Right renal pelvis (tissue), 4 donors: ENCODE results near the gene MFRP. TPM values are rescaled to one million over a fixed set of nuclear protein-coding genes. Genes with fewer than 3 reads are reported as not detected.

Experiments
- DNase-seq, 4 donors: peaks; one replicate each; pipeline ENCODE4 v3.0.0-alpha.2; 2013; ENCODE audit warnings: low read depth in 4 of 4, low spot score in 3 of 4, missing footprints in 1 of 4
- polyA plus RNA-seq, 4 donors: library from polyadenylated mRNA; unstranded; fragments of 120-200 nt; gene quantifications; one replicate each; pipeline ENCODE4 v1.2.1, GENCODE V29; 2013; ENCODE audit not compliant: insufficient read length in 4 of 4

Gene MFRP
- polyA plus RNA-seq, 4 donors = not detected

DNA sequence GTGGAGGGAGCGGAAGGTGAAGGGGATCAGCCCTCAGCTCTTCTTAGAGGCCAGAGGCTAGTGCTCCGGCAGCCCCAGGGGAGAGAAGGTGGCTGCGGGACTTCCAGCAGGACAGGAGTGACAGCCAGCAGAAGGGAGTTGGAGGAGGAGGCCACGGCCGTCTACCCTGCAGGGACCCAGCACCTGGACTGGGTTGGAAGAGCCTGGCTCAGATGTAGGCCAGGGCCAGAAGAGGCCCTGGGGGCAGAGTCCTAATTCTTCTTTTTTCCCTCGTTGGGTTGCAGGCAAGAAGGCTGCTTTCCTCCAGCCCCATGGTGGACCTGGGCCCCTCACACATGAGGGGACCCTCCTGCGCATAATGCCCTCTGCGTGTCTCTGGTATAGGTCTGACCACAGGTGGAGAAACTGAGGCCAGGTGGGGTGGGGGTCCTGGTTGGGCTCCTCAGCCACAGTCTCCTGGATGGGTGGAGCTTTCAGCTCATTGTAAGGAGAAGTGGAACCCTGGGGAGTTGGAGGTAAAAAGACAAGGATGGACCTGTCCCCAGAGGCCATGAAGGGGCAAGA lies 27.3 kb downstream of the MFRP start:
- DNase-seq = no peak

DNA sequence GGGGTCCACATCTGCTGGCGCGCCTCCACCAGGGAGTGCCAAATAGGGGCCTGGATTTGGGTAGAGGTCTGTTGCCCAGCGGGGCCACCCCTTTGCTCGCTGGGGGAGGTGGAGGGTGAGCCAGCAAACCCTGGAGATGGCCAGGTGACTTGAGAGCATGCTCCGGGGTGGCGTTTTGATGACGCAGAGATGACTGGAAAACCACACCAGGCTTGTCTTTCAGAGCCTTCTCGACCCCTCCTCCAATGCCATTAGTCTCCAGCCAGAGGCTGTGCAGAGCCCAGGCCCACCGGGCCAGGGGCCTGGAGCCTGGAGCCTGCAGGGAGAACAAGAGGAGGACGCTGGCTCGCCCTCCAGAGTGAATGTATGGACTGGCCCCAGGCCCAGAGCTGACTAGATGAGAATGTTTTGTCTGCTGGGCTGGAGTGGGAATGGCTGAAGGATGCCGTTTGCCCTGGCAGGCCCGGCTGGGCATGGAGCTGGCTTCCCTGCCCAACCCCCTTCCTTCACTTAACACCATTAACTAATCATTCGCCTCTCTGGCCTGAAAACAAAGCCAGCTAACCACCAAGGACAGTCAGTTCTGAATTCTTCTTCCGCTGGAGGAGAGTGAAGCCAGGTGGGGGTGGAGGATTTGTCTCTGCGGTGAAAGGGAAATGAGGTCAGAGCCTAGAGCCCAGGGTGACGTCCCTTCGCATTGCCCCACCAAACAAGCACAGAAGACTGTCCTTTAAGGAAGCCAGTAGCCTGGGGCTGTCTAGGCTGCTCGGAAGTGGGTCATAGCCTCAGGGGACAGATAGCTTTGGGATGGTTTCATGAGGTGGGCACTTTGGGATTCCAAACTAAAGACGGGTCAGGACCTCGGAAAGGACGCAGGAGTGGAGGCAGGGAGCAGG lies 28.0 kb downstream of the MFRP start:
- DNase-seq = no peak

DNA sequence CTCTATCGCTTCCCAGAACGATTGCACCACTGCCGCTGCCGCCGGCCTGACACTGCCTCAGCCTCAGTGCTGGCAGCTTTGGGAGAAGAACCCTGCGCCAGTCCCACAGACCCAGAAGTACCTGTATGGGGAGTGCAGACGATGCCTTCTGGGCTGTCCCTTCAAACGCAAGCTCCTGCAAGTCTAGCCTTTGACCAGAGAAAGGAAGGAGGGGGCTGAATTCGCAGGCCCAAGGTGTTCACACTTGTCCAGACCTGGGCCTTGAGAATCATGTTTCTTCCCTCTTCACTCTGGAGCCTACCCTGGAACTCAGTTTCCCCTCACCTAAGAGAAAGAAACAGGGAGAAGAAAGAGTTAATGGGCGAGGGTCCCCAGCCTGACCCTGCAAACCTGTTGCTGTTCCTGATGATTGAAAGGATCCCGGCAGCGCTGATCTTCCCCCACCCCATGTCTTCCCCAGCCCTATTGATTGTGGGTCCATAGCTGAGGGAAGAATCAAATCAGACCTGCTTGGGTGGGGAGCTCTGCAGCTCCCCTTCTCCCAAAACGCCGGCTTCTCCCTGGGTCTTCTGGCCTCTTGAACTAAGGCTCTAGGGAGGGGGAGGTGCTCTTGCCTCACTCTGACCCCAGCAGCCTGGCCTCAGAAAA lies 28.8 kb downstream of the MFRP start:
- no peak for DNase-seq

DNA sequence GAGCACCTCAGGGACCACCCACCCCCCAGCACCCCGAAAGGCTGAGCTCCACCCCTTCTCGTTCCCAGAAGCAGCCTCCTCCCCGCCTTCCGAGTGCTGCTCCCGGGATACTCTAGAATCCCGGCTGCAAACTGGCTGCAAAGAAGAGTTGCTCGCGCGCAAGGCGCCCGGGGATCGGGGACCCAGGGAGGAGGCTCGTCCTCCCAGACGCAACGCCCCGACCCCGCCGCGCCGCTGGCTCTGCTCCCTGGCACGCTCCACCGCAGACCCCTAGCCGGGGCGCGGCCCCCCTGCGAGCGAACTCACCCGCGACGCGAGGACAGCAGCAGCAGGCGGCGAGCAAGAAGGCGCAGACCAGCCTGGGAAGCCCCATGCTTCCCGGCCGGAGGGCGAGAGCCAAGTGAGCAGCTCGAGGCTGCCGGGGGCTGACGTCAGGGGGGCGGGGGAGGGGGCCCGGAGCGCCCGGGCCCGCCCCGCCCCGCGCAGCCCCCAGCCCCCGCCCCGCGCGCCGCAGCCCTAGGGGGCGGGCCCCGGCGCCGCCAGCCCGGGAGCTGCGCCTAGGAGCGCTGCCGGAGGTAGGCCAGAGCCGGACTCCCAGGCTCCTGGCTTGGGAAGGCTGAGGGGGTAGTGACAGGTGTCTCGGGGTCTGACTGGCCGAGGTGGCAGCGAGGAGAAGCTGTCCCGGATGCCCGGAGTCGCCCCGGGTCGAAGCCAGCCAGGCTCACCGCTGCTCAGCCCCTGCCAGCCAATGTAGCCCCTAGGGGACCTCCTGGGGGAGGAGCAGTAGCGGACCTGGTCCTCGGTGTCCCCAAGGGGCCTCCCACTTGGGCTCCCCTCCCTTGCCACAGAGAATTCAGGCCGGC lies 29.5 kb downstream of the MFRP start, which contains the start of gene MCAM:
MCAM (minus strand) TSS at position 402 of the 863 bp plus-strand sequence; CDS start at position 373, 29 bp downstream.
- DNase-seq = no peak

DNA sequence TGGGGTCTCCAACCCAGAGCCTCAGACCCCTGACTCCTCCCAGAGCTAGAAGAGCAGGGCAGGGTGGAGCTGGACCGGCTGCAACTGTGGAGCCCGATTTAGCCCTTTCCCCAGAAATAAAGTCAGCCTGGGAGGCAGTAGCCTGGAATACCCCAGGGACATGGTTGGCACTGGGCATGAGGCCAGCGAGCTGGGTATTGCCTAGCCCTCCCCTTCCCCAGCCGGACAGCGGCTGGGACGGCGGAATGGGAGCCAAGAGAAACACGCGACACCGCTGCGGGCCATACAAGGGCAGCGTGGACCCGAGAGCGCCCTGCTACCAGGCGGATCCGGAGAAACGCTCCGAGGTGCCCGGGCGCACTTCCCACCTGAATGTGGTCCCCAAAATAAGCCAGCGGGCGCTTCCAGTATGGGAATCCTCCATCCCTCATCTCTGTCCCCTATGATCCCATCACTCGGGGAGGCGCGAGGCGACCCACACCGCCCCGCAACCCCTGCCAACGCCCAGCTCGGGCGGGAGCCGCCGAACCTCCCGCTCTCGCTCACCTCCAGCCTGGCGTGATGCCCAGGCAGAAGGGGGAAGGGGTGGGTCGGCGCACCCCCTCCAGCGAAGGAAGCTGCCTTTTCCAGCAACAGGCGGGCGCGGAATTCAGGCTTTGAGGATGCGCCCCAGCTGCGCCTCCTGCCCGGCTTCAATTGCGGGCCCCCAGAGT lies 30.3 kb downstream of the MFRP start:
- no peak for DNase-seq

DNA sequence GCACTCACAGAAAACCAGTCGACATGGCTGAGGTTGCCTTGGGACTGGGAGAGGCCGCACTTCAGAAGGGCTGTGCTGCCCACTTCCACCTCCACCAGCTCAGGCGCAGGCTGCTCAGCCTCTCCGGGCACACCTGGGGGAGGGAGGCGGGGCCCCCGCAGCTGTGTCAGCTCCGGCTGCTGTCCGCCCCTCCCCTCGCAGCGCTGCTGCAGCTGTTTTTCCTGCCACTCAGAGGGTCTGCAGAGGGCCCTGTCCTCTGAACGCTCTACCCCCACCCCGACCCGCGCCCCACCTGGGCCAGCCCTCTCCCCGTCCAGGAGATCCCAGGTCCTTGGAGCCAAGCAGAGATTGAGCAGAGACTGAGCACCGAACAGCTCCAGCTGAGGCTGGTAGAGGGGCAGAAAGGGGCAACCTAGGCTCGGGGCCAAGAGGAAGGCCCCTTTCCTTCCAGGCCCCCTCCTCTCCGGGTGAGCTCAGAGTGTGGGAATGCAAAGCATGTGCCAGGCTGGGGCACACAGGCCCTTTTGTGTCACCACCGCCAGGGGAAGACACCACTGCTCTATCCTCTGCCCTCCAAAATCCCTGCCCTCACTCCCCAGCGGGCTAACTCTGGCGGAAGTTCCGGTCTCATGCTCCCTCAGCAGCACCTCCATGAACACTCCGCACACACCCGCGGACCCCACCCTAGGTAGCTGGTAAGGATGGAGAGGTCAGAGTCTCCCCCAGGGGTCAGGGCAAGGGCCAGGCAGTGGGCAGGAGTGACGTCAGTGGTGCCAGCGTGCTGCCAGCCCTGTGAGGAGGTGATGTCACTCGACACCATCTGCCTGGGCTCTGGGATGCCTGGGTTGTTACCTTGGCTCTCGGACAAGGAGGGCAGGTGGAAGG lies 31.1 kb downstream of the MFRP start:
- DNase-seq = no peak

DNA sequence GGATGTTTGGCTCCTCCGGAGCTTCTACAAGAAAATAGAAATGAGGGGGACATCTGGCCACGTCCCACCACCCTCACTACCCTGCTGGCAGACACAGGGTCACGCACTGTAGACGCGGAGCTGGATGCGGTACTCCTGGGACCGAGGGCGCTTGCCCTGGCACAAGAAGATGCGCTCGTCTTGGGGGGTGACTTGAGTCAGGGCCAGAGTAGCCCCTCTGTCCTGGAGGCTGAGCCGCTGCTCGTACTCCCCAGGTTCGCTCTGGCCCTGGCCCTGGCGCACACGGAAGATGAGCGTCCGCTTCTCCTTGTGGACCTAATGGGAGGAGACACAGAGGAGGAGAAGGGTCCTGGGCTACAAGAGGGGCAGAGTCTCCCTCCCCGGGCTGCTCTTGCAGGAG lies 31.8 kb downstream of the MFRP start:
- DNase-seq = no peak

DNA sequence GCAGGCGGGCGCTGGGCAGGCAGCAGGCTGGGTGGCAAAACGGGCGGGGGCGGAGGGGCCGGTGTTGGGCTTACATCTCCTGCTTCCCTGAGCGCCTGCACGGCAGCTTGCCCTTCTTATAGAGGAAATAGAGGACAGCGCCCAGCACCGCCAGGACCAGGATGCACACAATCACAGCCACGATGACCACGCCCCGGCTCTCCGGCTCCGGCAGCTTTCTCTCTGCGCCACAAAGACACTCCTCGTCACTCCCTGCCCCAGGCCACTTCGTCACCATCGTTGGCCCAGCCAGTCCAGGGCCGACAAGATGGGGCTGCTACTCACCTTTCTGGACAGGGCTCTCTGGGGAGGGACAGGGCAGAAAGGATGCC lies 35.8 kb downstream of the MFRP start:
- DNase-seq = no peak

DNA sequence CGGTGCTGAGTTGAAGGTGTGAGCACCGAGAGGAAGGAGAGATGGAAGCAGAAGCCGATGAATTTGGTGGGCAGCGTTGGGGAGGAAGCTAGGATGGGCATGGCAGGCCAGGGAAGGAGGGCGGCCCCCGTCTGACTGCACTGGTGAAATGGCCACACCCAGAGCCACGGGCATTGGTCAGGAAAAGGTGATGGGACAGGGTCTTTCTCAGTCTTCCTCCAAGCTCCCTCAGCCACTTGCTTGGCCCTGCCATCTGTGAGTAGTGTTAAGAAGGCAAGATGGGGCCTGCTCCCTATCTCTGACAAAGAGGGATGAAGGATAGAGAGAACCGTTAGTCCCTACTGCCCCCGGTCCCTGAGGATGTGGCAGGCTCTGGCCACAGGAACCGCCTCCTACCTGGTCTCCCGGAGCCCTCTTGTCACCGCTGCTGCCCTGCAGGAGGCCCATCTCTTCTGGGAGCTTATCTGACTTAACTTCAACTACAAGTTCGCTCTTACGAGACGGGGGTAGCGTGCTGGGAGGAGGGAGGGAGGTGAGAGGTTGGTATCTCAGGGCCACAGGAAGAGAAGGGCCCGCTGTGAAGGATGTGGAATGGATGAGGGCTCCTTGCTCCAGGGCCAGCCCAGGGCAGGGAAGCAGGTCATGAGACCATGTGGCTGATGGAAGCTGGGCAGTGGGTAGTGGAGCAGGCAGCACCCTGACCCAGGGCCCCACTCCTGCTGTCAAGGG lies 36.4 kb downstream of the MFRP start:
- no peak for DNase-seq

DNA sequence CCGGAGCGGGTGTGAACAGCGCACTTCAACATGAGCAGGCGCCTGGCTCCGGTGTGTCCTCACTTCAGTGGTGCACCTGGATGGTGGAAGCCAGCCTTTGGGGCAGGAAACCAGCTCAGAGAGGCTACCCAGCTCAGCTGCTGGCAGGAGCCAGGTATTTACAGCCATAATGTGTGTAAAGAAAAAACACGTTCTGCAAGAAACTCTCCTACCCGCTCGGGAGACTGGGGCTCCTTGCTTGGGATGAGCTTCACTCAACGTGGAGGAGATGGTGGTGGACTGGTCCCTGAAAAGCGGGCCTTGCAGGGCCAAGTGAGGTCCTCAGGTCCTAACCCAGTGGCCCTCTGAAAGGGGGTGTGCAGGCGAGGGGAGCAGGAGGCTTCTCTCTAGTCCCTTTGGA lies 37.1 kb downstream of the MFRP start:
- no peak for DNase-seq

DNA sequence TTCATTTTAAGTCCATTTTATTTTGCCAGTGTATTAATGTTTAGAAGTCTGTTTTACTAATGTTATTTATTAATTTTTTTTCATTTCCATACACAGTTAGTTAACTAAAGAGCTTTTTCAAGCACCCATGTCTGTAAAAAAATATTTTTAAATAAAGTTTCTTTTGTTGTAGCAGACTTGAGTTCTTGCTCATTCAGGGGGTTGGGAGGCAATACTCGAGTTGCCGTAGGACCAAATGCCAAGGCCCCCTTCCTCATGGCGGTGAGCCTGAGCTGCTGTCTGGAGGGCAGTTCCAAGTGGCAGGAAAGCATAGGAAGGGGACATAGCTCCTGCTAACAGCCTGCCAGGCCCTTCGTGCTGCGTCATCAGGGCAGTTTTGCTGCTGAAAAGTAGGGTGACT lies 38.5 kb downstream of the MFRP start:
- DNase-seq = no peak

DNA sequence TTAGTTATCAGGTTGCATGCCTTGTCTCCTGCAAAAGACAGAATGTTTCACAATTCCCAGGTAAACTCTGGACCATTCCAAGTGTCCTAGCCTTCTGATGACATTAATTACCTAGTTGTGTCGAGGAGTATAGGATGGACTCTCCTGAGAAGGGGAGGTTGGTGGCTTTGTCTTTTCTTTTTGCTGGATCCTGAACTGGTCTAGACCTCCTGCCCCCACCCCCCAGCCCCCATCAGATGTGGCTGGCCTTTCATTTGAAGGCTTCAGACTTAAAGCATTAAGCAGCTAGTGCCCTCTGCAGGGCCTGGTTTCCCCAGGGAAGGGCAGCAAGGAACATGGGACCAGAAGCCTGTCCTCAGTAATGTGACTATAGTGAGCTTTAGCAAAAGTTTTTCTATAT lies 39.3 kb downstream of the MFRP start:
- DNase-seq = no peak

DNA sequence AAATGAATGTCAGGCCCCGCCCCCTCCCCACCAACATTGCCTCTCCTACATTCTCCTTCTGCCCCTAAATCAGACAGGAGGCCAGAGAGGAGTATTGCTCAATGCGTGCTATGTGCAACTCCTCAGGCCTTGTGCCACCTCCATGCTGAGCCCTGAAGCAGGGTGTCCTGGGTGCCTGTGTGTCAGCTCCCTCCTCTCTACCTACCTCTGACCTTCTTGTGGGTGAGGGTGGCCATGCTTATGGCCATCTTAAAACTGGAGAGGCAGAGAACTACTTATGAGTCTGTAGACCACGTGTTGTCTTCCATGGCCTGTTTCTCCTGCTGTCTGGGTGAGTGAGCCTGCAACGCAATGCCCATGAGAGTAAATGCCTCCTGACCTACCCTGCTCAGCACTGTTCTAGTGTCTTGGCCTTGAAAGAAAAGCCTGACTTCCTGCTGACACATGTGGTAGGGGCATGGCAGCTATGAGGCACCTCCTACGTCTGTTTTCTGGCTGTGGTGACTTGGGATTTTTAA lies 40.1 kb downstream of the MFRP start:
- no peak for DNase-seq

DNA sequence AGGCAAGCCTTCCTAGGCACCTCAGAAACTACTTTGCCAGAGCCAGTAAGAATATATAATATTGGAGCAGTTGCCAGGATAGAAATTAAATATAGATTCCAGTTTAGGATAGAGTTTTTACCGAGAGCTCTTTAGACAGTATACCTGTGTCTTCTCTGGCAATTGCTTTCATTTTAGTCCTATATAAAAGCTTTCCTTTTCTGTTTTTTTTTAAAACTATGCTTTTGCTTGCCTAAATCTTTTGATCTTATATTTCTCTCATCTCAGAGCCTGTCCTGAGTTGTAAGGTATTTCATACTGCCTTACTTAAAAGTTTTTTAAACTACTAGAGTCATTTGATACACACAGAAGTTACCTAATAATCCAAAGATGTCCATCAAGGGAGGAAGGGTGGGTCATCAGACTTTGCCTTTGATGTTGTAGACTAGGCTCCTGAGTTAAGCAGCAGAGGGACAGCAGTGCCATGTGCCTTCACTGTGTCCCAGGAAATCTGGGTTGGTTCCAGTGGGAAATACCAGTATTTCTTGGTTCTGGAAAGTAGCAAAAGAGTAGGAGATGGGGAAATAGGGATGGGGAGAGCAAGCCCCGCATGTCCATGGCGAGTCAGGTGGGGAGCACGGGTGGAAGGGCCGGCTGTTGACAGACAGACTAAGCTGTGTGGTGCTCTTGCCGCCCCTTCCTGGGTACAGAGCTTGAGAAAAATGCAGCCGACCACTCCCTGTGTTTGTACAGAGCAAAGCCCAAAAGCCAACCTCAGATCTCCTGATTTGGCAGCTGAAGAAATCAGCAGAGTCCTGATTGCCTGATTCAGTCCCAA lies 40.7 kb downstream of the MFRP start:
- DNase-seq = no peak

DNA sequence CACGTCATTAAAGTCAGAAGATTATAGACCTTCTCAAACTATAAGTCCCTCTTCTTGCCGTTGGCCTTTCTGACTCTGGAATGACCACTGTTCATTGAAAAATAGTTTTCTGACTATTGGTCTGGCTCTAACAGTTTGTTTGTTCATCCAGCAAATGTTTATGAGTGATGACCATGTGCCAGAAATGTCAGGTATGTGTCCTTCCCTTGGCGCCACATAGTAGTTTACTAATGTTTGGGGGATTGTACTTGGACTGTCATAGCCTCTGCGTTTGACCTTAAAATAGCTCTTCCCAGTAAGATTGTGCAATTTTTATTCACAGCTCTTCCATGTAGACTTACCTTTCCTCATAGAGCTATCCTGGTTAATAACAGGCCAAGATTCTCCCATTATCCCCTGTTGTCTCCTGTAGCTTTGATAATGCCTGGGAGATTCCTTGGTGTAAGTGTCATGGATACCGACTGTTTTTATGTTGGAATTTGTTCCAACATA lies 43.2 kb downstream of the MFRP start:
- no peak for DNase-seq

DNA sequence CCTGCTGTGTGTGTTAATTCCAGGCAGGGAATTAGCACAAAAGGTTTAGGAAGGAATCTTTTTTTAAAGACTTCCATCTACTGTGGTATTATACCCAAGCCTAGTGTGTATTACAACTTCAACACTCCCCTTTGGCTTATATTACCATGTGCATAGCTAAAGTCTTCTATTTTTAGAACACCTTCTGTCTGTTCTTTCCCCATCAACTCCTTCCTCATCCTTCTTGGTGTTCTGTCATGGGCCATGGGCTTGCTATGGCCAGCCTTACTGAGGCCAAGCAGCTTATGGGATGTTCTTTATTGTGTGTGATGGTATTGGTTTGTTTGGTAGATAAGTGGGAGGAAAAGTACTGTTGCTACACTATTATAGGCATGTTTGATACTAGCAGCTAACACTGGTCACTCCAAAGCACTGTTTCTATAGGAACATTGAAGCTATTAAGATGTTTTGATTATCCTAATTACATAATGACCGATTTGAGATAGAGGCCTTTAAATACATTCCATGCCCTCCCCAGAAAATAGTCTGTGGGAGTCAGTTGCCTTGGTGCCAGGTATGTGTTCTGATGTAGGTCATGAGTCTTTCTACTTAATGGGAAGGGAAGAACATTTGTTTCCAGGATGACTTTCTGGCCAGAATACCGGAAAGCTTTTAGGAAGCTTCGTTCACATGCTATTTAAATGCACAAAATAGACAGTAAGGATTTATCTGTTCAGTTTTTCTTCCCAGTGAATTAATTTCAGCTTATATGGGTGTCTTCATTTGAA lies 46.1 kb downstream of the MFRP start:
- DNase-seq = no peak

DNA sequence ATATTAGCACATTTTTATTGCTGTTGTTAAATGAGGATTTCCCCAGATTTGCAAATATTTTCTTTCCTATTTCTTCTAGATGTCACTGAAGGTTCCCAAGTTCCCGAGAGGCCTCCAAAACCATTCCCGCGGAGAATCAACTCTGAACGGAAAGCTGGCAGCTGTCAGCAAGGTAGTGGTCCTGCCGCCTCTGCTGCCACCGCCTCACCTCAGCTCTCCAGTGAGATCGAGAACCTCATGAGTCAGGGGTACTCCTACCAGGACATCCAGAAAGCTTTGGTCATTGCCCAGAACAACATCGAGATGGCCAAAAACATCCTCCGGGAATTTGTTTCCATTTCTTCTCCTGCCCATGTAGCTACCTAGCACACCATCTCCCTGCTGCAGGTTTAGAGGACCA lies 47.1 kb downstream of the MFRP start:
- no peak for DNase-seq
